ENCODE results near the gene ACTR1A. TPM values are rescaled to one million over a fixed set of nuclear protein-coding genes. Genes with fewer than 3 reads are reported as not detected.

ACTR1A gene
- total RNA-seq, 1 experiment from 2014 or later: 128 TPM

DNA sequence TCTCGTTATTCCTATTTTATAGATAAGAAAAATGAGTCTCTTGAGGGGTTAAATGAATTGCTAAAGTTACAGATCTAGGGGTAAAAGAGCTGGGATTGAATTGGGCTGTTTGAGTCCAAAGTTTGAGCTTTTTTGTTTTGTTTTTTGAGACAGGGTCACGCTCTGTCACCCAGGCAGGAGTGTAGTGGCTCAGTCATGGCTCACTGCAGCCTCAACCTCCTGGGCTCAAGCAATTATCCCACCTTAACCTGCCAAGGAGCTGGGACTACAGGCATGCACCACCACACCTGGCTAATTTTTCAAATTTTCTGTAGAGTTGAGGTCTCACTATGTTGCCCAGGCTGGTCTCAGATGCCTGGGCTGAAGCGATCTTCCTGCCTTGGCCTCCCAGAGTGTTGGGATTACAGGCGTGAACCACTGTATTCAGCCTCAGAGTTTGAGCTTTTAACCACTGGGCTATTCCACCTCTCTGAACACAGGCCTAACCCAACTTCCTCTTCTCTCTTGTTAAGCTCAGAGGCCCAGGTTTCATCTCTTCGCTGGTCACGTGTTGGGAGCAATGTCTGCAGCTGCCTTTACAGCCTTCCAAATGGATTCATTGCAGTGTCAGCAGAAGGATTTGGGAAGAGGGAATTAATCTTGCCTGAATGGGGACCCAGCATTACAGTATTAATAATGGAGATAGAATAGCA, 9.2 kb upstream of the ACTR1A start:
- Histone ChIP-seq H3K36me3 (ENCODE audit: insufficient read depth, low read length, poor library complexity, severe bottlenecking) (peaks cover 39% of the 10 kb centered on the region), H3K9me3 (ENCODE audit: low read depth, low read length, poor library complexity, severe bottlenecking) (no peaks in the 10 kb centered on the region), H3K27me3 (replicated peaks; ENCODE audit: insufficient read depth, low read depth, low read length, poor library complexity) (no peaks in the 10 kb centered on the region), H3K27ac (ENCODE audit: low read depth, low read length, poor library complexity, severe bottlenecking) (no peak overlapping the region), H3K4me3 (ENCODE audit: low read depth, low read length, poor library complexity, severe bottlenecking) (no peak overlapping the region), H3K4me1 (ENCODE audit: insufficient read depth, low read length, poor library complexity, severe bottlenecking) (no peaks in the 10 kb centered on the region)
- no peak for DNase-seq (ENCODE audit: low spot score)
- POLR2A ChIA-PET (ENCODE audit: low non-redundant PET): no interaction called here
- BruUV-seq (replicated peaks): no TSS peak
- TF ChIP-seq EZH2 (IDR thresholded peaks at IDR 0.05; ENCODE audit: borderline replicate concordance, low read depth, low read length, poor library complexity, severe bottlenecking): no peak
- TF ChIP-seq, protein P1, sequence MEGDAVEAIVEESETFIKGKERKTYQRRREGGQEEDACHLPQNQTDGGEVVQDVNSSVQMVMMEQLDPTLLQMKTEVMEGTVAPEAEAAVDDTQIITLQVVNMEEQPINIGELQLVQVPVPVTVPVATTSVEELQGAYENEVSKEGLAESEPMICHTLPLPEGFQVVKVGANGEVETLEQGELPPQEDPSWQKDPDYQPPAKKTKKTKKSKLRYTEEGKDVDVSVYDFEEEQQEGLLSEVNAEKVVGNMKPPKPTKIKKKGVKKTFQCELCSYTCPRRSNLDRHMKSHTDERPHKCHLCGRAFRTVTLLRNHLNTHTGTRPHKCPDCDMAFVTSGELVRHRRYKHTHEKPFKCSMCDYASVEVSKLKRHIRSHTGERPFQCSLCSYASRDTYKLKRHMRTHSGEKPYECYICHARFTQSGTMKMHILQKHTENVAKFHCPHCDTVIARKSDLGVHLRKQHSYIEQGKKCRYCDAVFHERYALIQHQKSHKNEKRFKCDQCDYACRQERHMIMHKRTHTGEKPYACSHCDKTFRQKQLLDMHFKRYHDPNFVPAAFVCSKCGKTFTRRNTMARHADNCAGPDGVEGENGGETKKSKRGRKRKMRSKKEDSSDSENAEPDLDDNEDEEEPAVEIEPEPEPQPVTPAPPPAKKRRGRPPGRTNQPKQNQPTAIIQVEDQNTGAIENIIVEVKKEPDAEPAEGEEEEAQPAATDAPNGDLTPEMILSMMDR (conservative IDR thresholded peaks at IDR 0.05; ENCODE audit: low read depth, low read length): no peak
- CTCF ChIA-PET: no interaction called here
- intact Hi-C loops (cut with micrococcal nuclease; ENCODE audit: unreplicated experiment): no loop called here

DNA sequence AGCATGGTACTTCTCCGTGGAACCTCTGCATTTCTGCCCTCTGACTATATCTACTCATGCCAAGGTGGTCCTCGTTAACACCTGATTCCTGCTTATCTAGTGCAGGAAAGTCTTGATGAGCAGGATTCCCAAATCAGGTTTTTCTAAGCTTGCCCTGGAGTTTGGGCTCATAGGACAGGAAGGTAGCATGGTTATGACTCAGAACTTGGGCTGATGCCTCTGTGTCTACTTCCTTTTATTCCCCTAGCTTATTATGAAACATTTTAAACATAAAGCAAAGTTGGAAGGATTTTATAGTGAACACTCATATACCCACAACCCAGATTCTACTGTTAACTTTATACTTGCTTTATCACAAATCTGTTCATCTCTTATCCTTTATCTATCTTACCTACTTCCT, 6.9 kb upstream of the ACTR1A start:
- peaks cover 39% of the 10 kb centered on the region for H3K36me3 ChIP-seq (ENCODE audit: insufficient read depth, low read length, poor library complexity, severe bottlenecking)
- ChIA-PET CTCF (no interaction called here), POLR2A (ENCODE audit: low non-redundant PET) (no interaction called here)
- peaks cover 7% of the 10 kb centered on the region for H3K4me1 ChIP-seq (ENCODE audit: insufficient read depth, low read length, poor library complexity, severe bottlenecking)
- BruUV-seq (replicated peaks): no TSS peak
- no peaks in the 10 kb centered on the region for H3K9me3 ChIP-seq (ENCODE audit: low read depth, low read length, poor library complexity, severe bottlenecking)
- TF ChIP-seq, protein P1 (conservative IDR thresholded peaks at IDR 0.05; ENCODE audit: low read depth, low read length): no peak
- TF ChIP-seq EZH2 (IDR thresholded peaks at IDR 0.05; ENCODE audit: borderline replicate concordance, low read depth, low read length, poor library complexity, severe bottlenecking): no peak
- no peak overlapping the region for H3K27ac ChIP-seq (ENCODE audit: low read depth, low read length, poor library complexity, severe bottlenecking)
- no peak overlapping the region for H3K4me3 ChIP-seq (ENCODE audit: low read depth, low read length, poor library complexity, severe bottlenecking)
- H3K27me3 ChIP-seq (replicated peaks; ENCODE audit: insufficient read depth, low read depth, low read length, poor library complexity): no peaks in the 10 kb centered on the region
- DNase-seq (ENCODE audit: low spot score): no peak
- intact Hi-C loops (cut with micrococcal nuclease; ENCODE audit: unreplicated experiment): no loop called here

DNA sequence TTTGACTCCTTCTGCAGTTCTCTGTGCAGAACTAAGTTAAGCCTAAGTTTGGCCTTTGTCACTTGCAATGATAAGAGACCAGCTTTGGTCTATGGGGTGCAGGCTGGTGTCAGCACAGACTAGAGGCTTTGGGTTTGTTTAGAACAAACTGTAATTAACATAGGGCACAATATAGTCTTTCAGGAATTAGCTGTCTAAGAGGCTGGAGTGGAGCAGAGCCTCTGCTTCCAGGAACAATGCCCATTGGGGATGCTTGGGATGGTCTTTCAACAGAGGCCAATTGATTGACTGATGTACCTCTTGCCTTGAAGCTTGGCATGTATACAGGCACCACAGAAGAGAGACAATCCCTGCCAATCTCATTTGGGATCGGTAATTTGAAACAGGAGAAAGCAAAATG, 6.0 kb upstream of the ACTR1A start:
- H3K27me3 ChIP-seq (replicated peaks; ENCODE audit: insufficient read depth, low read depth, low read length, poor library complexity): no peaks in the 10 kb centered on the region
- intact Hi-C loops (cut with micrococcal nuclease; ENCODE audit: unreplicated experiment): no loop called here

More for the DNA sequence above, 6.0 kb upstream of the ACTR1A start:
- H3K27ac ChIP-seq (ENCODE audit: low read depth, low read length, poor library complexity, severe bottlenecking): no peak overlapping the region
- H3K36me3 ChIP-seq (ENCODE audit: insufficient read depth, low read length, poor library complexity, severe bottlenecking): peaks cover 39% of the 10 kb centered on the region
- BruUV-seq (replicated peaks): no TSS peak
- TF ChIP-seq, protein P1 (conservative IDR thresholded peaks at IDR 0.05; ENCODE audit: low read depth, low read length): no peak
- TF ChIP-seq EZH2 (IDR thresholded peaks at IDR 0.05; ENCODE audit: borderline replicate concordance, low read depth, low read length, poor library complexity, severe bottlenecking): no peak
- ChIA-PET POLR2A (ENCODE audit: low non-redundant PET) (no interaction called here), CTCF (interaction anchor here (0.6 kb wide), 1 partner anchor 123 kb away, joined by 5 read pairs; no protein-coding TSS in a partner anchor)
- no peak overlapping the region for H3K4me3 ChIP-seq (ENCODE audit: low read depth, low read length, poor library complexity, severe bottlenecking)
- H3K4me1 ChIP-seq (ENCODE audit: insufficient read depth, low read length, poor library complexity, severe bottlenecking): peaks cover 7% of the 10 kb centered on the region
- no peak for DNase-seq (ENCODE audit: low spot score)
- H3K9me3 ChIP-seq (ENCODE audit: low read depth, low read length, poor library complexity, severe bottlenecking): no peaks in the 10 kb centered on the region
